Nephron progenitor cell (in vitro differentiated cells): ENCODE data around the gene GPR107.

ENCODE experiments used
- DNase-seq: peaks from one replicate; pipeline ENCODE4 v3.0.0; 2021
- H3K27ac Mint-ChIP-seq: 2 replicates; pipeline ENCODE4 v1.8.0; 2021; ENCODE audit warnings: mild to moderate bottlenecking, moderate library complexity, mixed read lengths
- H3K27me3 Mint-ChIP-seq: 2 replicates; pipeline ENCODE4 v1.8.0; 2021; ENCODE audit warnings: mild to moderate bottlenecking, low read depth, mixed read lengths; ENCODE audit not compliant: poor library complexity
- H3K36me3 Mint-ChIP-seq: 2 replicates; pipeline ENCODE4 v1.8.0; 2021; ENCODE audit warnings: low read depth, mixed read lengths
- H3K4me1 Mint-ChIP-seq: 2 replicates; pipeline ENCODE4 v1.8.0; 2021; ENCODE audit warnings: mixed read lengths
- H3K4me3 Mint-ChIP-seq: 2 replicates; pipeline ENCODE4 v1.8.0; 2021; ENCODE audit warnings: mild to moderate bottlenecking, moderate library complexity, mixed read lengths
- H3K9me3 Mint-ChIP-seq: 2 replicates; pipeline ENCODE4 v1.8.0; 2021; ENCODE audit warnings: mild to moderate bottlenecking, moderate library complexity, mixed read lengths
- TF ChIP-seq, protein P1 (sequence below): fragments of 200-600 bp; sonication (generic); IDR thresholded peaks from 2 replicates; pipeline ENCODE4 v1.5.0; 2021; ENCODE audit warnings: antibody characterized with exemption

Gene GPR107

GRCh38 chr9:130072515-130073235 lies 19.0 kb downstream of the GPR107 start:
- TF ChIP-seq, protein P1, sequence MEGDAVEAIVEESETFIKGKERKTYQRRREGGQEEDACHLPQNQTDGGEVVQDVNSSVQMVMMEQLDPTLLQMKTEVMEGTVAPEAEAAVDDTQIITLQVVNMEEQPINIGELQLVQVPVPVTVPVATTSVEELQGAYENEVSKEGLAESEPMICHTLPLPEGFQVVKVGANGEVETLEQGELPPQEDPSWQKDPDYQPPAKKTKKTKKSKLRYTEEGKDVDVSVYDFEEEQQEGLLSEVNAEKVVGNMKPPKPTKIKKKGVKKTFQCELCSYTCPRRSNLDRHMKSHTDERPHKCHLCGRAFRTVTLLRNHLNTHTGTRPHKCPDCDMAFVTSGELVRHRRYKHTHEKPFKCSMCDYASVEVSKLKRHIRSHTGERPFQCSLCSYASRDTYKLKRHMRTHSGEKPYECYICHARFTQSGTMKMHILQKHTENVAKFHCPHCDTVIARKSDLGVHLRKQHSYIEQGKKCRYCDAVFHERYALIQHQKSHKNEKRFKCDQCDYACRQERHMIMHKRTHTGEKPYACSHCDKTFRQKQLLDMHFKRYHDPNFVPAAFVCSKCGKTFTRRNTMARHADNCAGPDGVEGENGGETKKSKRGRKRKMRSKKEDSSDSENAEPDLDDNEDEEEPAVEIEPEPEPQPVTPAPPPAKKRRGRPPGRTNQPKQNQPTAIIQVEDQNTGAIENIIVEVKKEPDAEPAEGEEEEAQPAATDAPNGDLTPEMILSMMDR, result no peak
- Mint-ChIP-seq H3K27me3 (no peaks in the 10 kb centered on the region), H3K4me1 (peaks cover 18% of the 10 kb centered on the region), H3K36me3 (peaks cover 25% of the 10 kb centered on the region), H3K27ac (peak overlapping the region; percentile 90), H3K4me3 (no peak overlapping the region), H3K9me3 (no peaks in the 10 kb centered on the region)
- DNase-seq, result no peak

DNA sequence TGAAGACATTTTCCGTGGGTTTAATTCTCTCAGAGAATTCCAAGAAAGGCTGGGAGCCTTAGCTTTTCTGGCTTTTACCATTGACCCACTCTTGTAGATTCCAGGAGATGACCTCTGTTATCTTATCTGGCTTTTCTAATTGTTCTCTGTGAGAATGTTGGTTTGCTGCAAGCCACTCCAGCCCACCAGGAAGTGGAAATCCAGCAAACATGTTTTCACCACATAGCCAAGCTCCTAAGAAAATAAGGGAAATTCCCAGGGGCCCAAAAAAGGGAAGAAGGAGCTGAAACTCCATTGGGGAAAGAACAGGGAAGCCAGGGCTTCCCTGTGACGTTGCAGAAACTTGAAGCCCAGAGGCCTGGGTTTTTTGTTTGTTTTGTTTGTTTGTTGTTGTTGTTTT lies 19.7 kb downstream of the GPR107 start:
- H3K4me3 Mint-ChIP-seq, result no peak overlapping the region
- H3K27ac Mint-ChIP-seq, result peak overlapping the region; percentile 86
- TF ChIP-seq, protein P1, result no peak
- H3K36me3 Mint-ChIP-seq, result peaks cover 31% of the 10 kb centered on the region
- no peaks in the 10 kb centered on the region for H3K27me3 Mint-ChIP-seq
- DNase-seq, result no peak
- H3K4me1 Mint-ChIP-seq, result peaks cover 18% of the 10 kb centered on the region
- H3K9me3 Mint-ChIP-seq, result no peaks in the 10 kb centered on the region

- peaks cover 5% of the 10 kb centered on the region for H3K4me1 Mint-ChIP-seq
- no peak overlapping the region for H3K4me3 Mint-ChIP-seq
- TF ChIP-seq, protein P1, result no peak
- H3K9me3 Mint-ChIP-seq, result no peaks in the 10 kb centered on the region
- DNase-seq, result no peak
- peaks cover 59% of the 10 kb centered on the region for H3K36me3 Mint-ChIP-seq
- peaks cover 2% of the 10 kb centered on the region for H3K27me3 Mint-ChIP-seq
- H3K27ac Mint-ChIP-seq, result no peak overlapping the region
Observed at GRCh38 chr9:130078547-130078946, 24.8 kb downstream of the GPR107 start.

- TF ChIP-seq, protein P1, result no peak
- Mint-ChIP-seq H3K9me3 (no peaks in the 10 kb centered on the region), H3K4me1 (peaks cover 5% of the 10 kb centered on the region), H3K27ac (no peak overlapping the region), H3K36me3 (peaks cover 47% of the 10 kb centered on the region), H3K4me3 (no peak overlapping the region), H3K27me3 (peaks cover 2% of the 10 kb centered on the region)
- no peak for DNase-seq
Observed at GRCh38 chr9:130084337-130084736, 30.6 kb downstream of the GPR107 start.

DNA sequence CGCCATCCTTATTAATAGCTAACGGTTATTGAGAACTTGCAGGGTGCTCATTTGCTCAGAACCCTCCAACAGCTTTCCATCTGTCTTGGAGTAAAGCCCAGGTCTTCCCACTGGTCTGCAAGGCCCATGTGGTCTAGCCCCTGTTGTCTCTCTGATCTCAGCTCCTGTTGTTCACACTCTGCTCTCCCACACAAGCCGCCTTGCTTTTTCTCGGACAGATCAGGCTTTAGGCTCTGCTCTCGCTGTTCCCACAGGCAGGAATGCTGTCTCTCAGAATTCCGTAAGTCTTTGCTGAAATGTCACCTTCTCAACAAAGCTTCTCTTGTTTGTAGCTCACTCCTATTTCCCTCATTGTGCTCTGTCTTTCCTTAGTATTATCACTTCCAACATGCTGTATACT lies 34.3 kb downstream of the GPR107 start:
- Mint-ChIP-seq H3K27me3 (no peaks in the 10 kb centered on the region), H3K27ac (peak overlapping the region; percentile 79), H3K36me3 (peaks cover 53% of the 10 kb centered on the region), H3K9me3 (no peaks in the 10 kb centered on the region), H3K4me3 (no peak overlapping the region), H3K4me1 (peaks cover 5% of the 10 kb centered on the region)
- TF ChIP-seq, protein P1, result no peak
- DNase-seq, result no peak

DNA sequence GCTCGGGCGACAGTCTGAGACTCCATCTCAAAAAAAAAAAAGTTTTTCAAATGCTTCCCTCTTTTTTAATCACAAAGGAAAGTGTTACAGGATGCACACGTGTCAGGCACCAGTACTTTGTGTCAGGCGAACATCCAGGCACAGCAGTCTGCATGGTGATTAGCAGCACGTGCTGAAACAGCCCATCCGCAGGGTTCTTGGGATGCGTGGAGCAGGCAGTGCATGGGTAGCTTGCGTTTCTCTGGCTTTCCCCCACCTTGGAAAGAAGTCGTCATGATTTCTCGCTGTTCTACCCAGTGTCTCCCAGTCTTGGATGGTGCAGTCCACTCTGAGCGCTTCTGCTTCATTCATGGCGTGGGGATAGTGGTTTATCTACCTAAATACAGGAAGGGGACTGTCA lies 35.4 kb downstream of the GPR107 start:
- H3K4me3 Mint-ChIP-seq, result no peak overlapping the region
- no peak overlapping the region for H3K27ac Mint-ChIP-seq
- no peak for DNase-seq
- H3K27me3 Mint-ChIP-seq, result no peaks in the 10 kb centered on the region
- H3K36me3 Mint-ChIP-seq, result peaks cover 63% of the 10 kb centered on the region
- no peaks in the 10 kb centered on the region for H3K9me3 Mint-ChIP-seq
- TF ChIP-seq, protein P1, result no peak
- H3K4me1 Mint-ChIP-seq, result peaks cover 5% of the 10 kb centered on the region
